Uterus (tissue), 2 donors: Measurements from ENCODE around the gene NIPBL.

ENCODE experiments used
- POLR2A ChIP-seq, 2 donors: fragments of 450-650 bp; IDR thresholded peaks; one replicate each; pipeline ENCODE4 v1.6.1; 2016; ENCODE audit warnings: antibody characterized with exemption in 2 of 2, mild to moderate bottlenecking in 1 of 2, moderate library complexity in 1 of 2
- TF ChIP-seq, protein P1 (sequence below), 4 experiments: fragments of 200-600 bp in 2 of 4; fragments of 450-650 bp in 2 of 4; sonication (generic) in 2 of 4; IDR thresholded peaks; one replicate each; pipeline ENCODE4 v1.5.1; 2016 to 2019; ENCODE audit warnings: antibody characterized with exemption in 4 of 4, mild to moderate bottlenecking in 2 of 4, moderate library complexity in 1 of 4

DNA sequence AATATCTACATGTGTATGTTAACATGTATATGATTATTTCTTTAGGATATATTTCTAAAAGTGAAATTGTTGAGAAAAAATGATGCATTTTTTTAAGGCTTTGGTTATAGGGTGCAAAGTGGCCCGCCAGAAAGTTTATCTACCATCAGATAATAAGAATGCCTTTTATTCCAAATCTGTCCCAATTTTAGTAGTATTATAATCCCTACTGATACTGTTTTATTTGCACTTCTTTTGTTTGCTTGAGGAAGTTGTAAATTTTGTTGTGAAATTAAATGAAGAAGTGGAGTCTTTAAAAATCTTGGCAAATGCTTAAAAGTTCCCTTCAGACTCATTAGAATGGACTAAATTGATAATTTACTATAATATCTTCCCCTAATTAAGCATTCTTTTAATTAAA, 73.0 kb downstream of the NIPBL start:
- TF ChIP-seq, protein P1, sequence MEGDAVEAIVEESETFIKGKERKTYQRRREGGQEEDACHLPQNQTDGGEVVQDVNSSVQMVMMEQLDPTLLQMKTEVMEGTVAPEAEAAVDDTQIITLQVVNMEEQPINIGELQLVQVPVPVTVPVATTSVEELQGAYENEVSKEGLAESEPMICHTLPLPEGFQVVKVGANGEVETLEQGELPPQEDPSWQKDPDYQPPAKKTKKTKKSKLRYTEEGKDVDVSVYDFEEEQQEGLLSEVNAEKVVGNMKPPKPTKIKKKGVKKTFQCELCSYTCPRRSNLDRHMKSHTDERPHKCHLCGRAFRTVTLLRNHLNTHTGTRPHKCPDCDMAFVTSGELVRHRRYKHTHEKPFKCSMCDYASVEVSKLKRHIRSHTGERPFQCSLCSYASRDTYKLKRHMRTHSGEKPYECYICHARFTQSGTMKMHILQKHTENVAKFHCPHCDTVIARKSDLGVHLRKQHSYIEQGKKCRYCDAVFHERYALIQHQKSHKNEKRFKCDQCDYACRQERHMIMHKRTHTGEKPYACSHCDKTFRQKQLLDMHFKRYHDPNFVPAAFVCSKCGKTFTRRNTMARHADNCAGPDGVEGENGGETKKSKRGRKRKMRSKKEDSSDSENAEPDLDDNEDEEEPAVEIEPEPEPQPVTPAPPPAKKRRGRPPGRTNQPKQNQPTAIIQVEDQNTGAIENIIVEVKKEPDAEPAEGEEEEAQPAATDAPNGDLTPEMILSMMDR (IDR thresholded peaks at IDR 0.05) = no peak
- no peak for TF ChIP-seq POLR2A (IDR thresholded peaks at IDR 0.05)
